GM23338 (cell line): Measurements from ENCODE around the gene ZNF208. TPM values are rescaled to one million over a fixed set of nuclear protein-coding genes. Genes with fewer than 3 reads are reported as not detected.

Source experiments
- ATAC-seq: fragments of 200-7000 bp; cut with Tn5 transposase; 3 replicates; pipeline ENCODE4 v1.9.1; 2020
- DNase-seq: peaks from one replicate; pipeline ENCODE4 v3.0.0-alpha.2; 2015; ENCODE audit warnings: low spot score
- H2AFZ ChIP-seq: fragments of 200-600 bp; sonication (generic); 2 replicates; pipeline ENCODE4 v1.8.0; 2016; ENCODE audit warnings: antibody characterized with exemption, mild to moderate bottlenecking, moderate library complexity
- H3F3A ChIP-seq: fragments of 200-600 bp; sonication (generic); replicated peaks from 2 replicates; pipeline ENCODE4 v1.8.0; 2017; ENCODE audit warnings: antibody characterized with exemption, mixed run types, low read depth
- H3K27ac ChIP-seq: fragments of 200-600 bp; sonication (generic); 2 replicates; pipeline ENCODE4 v1.6.1; 2016; ENCODE audit warnings: low read depth
- H3K27me3 ChIP-seq: fragments of 200-600 bp; sonication (generic); 2 replicates; pipeline ENCODE4 v1.8.0; 2016; ENCODE audit warnings: mild to moderate bottlenecking, mixed run types, moderate library complexity; ENCODE audit not compliant: insufficient read depth
- H3K36me3 ChIP-seq: fragments of 200-600 bp; sonication (generic); 2 replicates; pipeline ENCODE4 v1.8.0; 2016; ENCODE audit warnings: mild to moderate bottlenecking; ENCODE audit not compliant: insufficient read depth
- H3K4me1 ChIP-seq: fragments of 200-600 bp; sonication (generic); 2 replicates; pipeline ENCODE4 v1.8.0; 2016; ENCODE audit warnings: mild to moderate bottlenecking, moderate library complexity; ENCODE audit not compliant: insufficient read depth
- H3K4me2 ChIP-seq: fragments of 200-600 bp; sonication (generic); 2 replicates; pipeline ENCODE4 v1.7.1; 2017; ENCODE audit warnings: mixed run types
- H3K4me3 ChIP-seq: fragments of 200-600 bp; sonication (generic); 2 replicates; pipeline ENCODE4 v1.6.1; 2016; ENCODE audit warnings: mixed run types
- H3K79me2 ChIP-seq: fragments of 200-600 bp; sonication (generic); replicated peaks from 2 replicates; pipeline ENCODE4 v1.8.0; 2017; ENCODE audit warnings: mild to moderate bottlenecking; ENCODE audit not compliant: insufficient read depth
- H3K9me2 ChIP-seq: fragments of 200-600 bp; sonication (generic); 2 replicates; pipeline ENCODE4 v1.8.0; 2017; ENCODE audit not compliant: insufficient read depth
- H4K20me1 ChIP-seq: fragments of 200-600 bp; sonication (generic); replicated peaks from 2 replicates; pipeline ENCODE4 v1.8.0; 2017; ENCODE audit warnings: mild to moderate bottlenecking; ENCODE audit not compliant: insufficient read depth
- H3K27ac Mint-ChIP-seq: 2 replicates; pipeline ENCODE4 v1.8.0; 2020; ENCODE audit warnings: inconsistent platforms, mild to moderate bottlenecking, moderate library complexity, mixed read lengths
- H3K27me3 Mint-ChIP-seq: 3 replicates; pipeline ENCODE4 v1.8.0; 2022; ENCODE audit warnings: low read depth, mild to moderate bottlenecking, moderate library complexity, mixed read lengths, inconsistent platforms; ENCODE audit not compliant: insufficient read depth, poor library complexity
- H3K36me3 Mint-ChIP-seq: 3 replicates; pipeline ENCODE4 v1.8.0; 2021; ENCODE audit warnings: low read depth, mild to moderate bottlenecking, inconsistent platforms, moderate library complexity, mixed read lengths
- H3K4me1 Mint-ChIP-seq: 3 replicates; pipeline ENCODE4 v1.8.0; 2020; ENCODE audit warnings: mild to moderate bottlenecking, inconsistent platforms, mixed read lengths
- H3K4me3 Mint-ChIP-seq: 3 replicates; pipeline ENCODE4 v1.8.0; 2021; ENCODE audit warnings: moderate library complexity, mild to moderate bottlenecking, inconsistent platforms, mixed read lengths
- H3K9me3 Mint-ChIP-seq: 3 replicates; pipeline ENCODE4 v1.8.0; 2020; ENCODE audit warnings: moderate library complexity, mild to moderate bottlenecking, inconsistent platforms, mixed read lengths
- CREB1 ChIP-seq: fragments of 250-450 bp; sonication (Bioruptor Pico); IDR thresholded peaks from 2 replicates; pipeline ENCODE4 v1.5.0; 2020; ENCODE audit warnings: low read depth, mild to moderate bottlenecking, moderate library complexity
- ETS1 ChIP-seq: IDR thresholded peaks from 2 replicates; pipeline ENCODE4 v1.6.1; 2016; ENCODE audit warnings: antibody characterized with exemption
- EZH2 ChIP-seq: fragments of 200-600 bp; sonication (generic); IDR thresholded peaks from one replicate; pipeline ENCODE4 v1.8.0; 2017; ENCODE audit warnings: antibody characterized with exemption, mild to moderate bottlenecking, low read depth; ENCODE audit not compliant: unreplicated experiment
- EZH2phosphoT487 ChIP-seq: fragments of 200-600 bp; sonication (generic); IDR thresholded peaks from one replicate; pipeline ENCODE4 v1.8.1; 2018; ENCODE audit warnings: antibody characterized with exemption; ENCODE audit not compliant: unreplicated experiment
- JUNB ChIP-seq: IDR thresholded peaks from one replicate; pipeline ENCODE4 v1.6.1; 2016; ENCODE audit warnings: antibody characterized with exemption; ENCODE audit not compliant: unreplicated experiment
- NANOG ChIP-seq: IDR thresholded peaks from 2 replicates; pipeline ENCODE4 v1.6.1; 2016; ENCODE audit warnings: antibody characterized with exemption, borderline replicate concordance
- REST ChIP-seq: IDR thresholded peaks from one replicate; pipeline ENCODE4 v1.6.1; 2018; ENCODE audit warnings: antibody characterized with exemption; ENCODE audit not compliant: unreplicated experiment
- STAT1 ChIP-seq: IDR thresholded peaks from one replicate; pipeline ENCODE4 v1.6.1; 2016; ENCODE audit warnings: antibody characterized with exemption; ENCODE audit not compliant: unreplicated experiment
- ZNF114 ChIP-seq: fragments of 250-450 bp; sonication (Bioruptor Pico); IDR thresholded peaks from 2 replicates; pipeline ENCODE4 v1.5.0; 2020; ENCODE audit warnings: mild to moderate bottlenecking, moderate library complexity
- ZNF331 ChIP-seq: fragments of 250-450 bp; sonication (Bioruptor Pico); IDR thresholded peaks from 2 replicates; pipeline ENCODE4 v1.5.0; 2020; ENCODE audit warnings: low read depth, mild to moderate bottlenecking, moderate library complexity
- ZNF462 ChIP-seq: fragments of 250-450 bp; sonication (Bioruptor Pico); IDR thresholded peaks from 2 replicates; pipeline ENCODE4 v1.5.0; 2020; ENCODE audit warnings: mild to moderate bottlenecking, moderate library complexity
- polyA plus RNA-seq: library from polyadenylated mRNA; unstranded; fragments of >200 nt; fragmentation: Nextera tagmentation; extraction: Ambion mirVana; gene quantifications from 2 replicates; pipeline ENCODE4 v1.2.1, GENCODE V29; 2016
- total RNA-seq: library from RNA; depleted of rRNA; stranded (reverse); fragments of >200 nt; shearing (Covaris generic); gene quantifications from 2 replicates; pipeline ENCODE4 v1.2.3, GENCODE V29; 2014

ZNF208 gene
- total and polyA plus RNA-seq, 2 experiments from 2014 or later: 1.1 TPM; not detected in 1

GRCh38 chr19:21922276-21922675, 88.5 kb downstream of the ZNF208 start:
- H3K36me3 ChIP-seq: no peaks in the 10 kb centered on the region
- H3K4me2 ChIP-seq: no peak overlapping the region
- H3K79me2 ChIP-seq: no peaks in the 10 kb centered on the region
- no peaks in the 10 kb centered on the region for H3K27me3 ChIP-seq
- Mint-ChIP-seq H3K4me1 (no peaks in the 10 kb centered on the region), H3K27ac (no peak overlapping the region), H3K27me3 (peaks cover 3% of the 10 kb centered on the region), H3K4me3 (no peak overlapping the region), H3K36me3 (peaks cover 26% of the 10 kb centered on the region; the same call in 2 of the 3 replicates), H3K9me3 (peaks cover 96% of the 10 kb centered on the region)
- H3F3A ChIP-seq: no peaks in the 10 kb centered on the region
- no peak overlapping the region for H2AFZ ChIP-seq
- no peaks in the 10 kb centered on the region for H4K20me1 ChIP-seq
- ATAC-seq (no peak), DNase-seq (no peak)
- no peaks in the 10 kb centered on the region for H3K4me1 ChIP-seq
- TF ChIP-seq NANOG (no peak), ETS1 (no peak), REST (no peak), ZNF331 (CRISPR knock-in tag) (no peak)
- H3K4me3 ChIP-seq: no peak overlapping the region
- H3K9me2 ChIP-seq: no peaks in the 10 kb centered on the region
- no peak overlapping the region for H3K27ac ChIP-seq

- no peak overlapping the region for H3K4me3 Mint-ChIP-seq
- Histone ChIP-seq H3K9me2 (no peaks in the 10 kb centered on the region), H2AFZ (no peak overlapping the region), H4K20me1 (no peaks in the 10 kb centered on the region), H3K4me3 (no peak overlapping the region), H3K27me3 (no peaks in the 10 kb centered on the region), H3K27ac (no peak overlapping the region), H3F3A (no peaks in the 10 kb centered on the region), H3K4me2 (no peak overlapping the region), H3K4me1 (no peaks in the 10 kb centered on the region), H3K36me3 (no peaks in the 10 kb centered on the region), H3K79me2 (no peaks in the 10 kb centered on the region)
- H3K27me3 Mint-ChIP-seq: peaks cover 3% of the 10 kb centered on the region
- DNase-seq (no peak), ATAC-seq (no peak)
- H3K9me3 Mint-ChIP-seq: peaks cover 96% of the 10 kb centered on the region
- no peaks in the 10 kb centered on the region for H3K4me1 Mint-ChIP-seq
- peaks cover 28% of the 10 kb centered on the region; the same call in 2 of the 3 replicates for H3K36me3 Mint-ChIP-seq
- no peak overlapping the region for H3K27ac Mint-ChIP-seq
- TF ChIP-seq ZNF114 (CRISPR knock-in tag) (no peak), ZNF462 (no peak), JUNB (no peak), CREB1 (CRISPR knock-in tag) (no peak), NANOG (no peak), EZH2 (no peak), STAT1 (no peak), EZH2phosphoT487 (no peak)
Observed at GRCh38 chr19:21921691-21922180, 89.0 kb downstream of the ZNF208 start.
